Uterus (tissue), 2 donors: ENCODE data around the gene XAF1.

Experiments
- POLR2A ChIP-seq, 2 donors: fragments of 450-650 bp; IDR thresholded peaks; one replicate each; pipeline ENCODE4 v1.6.1; 2016; ENCODE audit warnings: antibody characterized with exemption in 2 of 2, mild to moderate bottlenecking in 1 of 2, moderate library complexity in 1 of 2
- TF ChIP-seq, protein P1 (sequence below), 4 experiments: fragments of 200-600 bp in 2 of 4; fragments of 450-650 bp in 2 of 4; sonication (generic) in 2 of 4; IDR thresholded peaks; one replicate each; pipeline ENCODE4 v1.5.1; 2016 to 2019; ENCODE audit warnings: antibody characterized with exemption in 4 of 4, mild to moderate bottlenecking in 2 of 4, moderate library complexity in 1 of 4

- TF ChIP-seq, protein P1, sequence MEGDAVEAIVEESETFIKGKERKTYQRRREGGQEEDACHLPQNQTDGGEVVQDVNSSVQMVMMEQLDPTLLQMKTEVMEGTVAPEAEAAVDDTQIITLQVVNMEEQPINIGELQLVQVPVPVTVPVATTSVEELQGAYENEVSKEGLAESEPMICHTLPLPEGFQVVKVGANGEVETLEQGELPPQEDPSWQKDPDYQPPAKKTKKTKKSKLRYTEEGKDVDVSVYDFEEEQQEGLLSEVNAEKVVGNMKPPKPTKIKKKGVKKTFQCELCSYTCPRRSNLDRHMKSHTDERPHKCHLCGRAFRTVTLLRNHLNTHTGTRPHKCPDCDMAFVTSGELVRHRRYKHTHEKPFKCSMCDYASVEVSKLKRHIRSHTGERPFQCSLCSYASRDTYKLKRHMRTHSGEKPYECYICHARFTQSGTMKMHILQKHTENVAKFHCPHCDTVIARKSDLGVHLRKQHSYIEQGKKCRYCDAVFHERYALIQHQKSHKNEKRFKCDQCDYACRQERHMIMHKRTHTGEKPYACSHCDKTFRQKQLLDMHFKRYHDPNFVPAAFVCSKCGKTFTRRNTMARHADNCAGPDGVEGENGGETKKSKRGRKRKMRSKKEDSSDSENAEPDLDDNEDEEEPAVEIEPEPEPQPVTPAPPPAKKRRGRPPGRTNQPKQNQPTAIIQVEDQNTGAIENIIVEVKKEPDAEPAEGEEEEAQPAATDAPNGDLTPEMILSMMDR (IDR thresholded peaks at IDR 0.05) = no peak
- TF ChIP-seq POLR2A (IDR thresholded peaks at IDR 0.05) = no peak
Observed at GRCh38 chr17:6772016-6772415, 16.2 kb downstream of the XAF1 start.
